K562 (cell line): ENCODE data around the gene CYTH4. TPM values are rescaled to one million over a fixed set of nuclear protein-coding genes. Genes with fewer than 3 reads are reported as not detected.

ENCODE experiments used
- BRD4 ChIP-seq: fragments of 200-600 bp; sonication (generic); IDR thresholded peaks from 2 replicates; pipeline ENCODE4 v1.6.1; 2017; ENCODE audit warnings: inconsistent platforms
- CTBP1 ChIP-seq: fragments of 450-650 bp; IDR thresholded peaks from 2 replicates; pipeline ENCODE4 v1.6.1; 2016; ENCODE audit warnings: borderline replicate concordance
- ETV5 ChIP-seq: sonication (generic); formaldehyde crosslinking; IDR thresholded peaks from 2 replicates; pipeline ENCODE4 v1.4.0; 2020; ENCODE audit warnings: low read depth, mild to moderate bottlenecking, missing genetic modification reagents
- GATA2 ChIP-seq: sonication (generic); formaldehyde crosslinking; IDR thresholded peaks from 2 replicates; pipeline ENCODE4 v1.4.0; 2020; ENCODE audit warnings: mild to moderate bottlenecking, missing genetic modification reagents
- ILK ChIP-seq: fragments of 450-650 bp; IDR thresholded peaks from 2 replicates; pipeline ENCODE4 v1.6.1; 2016; ENCODE audit warnings: missing genetic modification characterization, low read depth, mild to moderate bottlenecking, missing compliant biosample characterization, moderate library complexity, borderline replicate concordance
- L3MBTL2 ChIP-seq: fragments of 450-650 bp; IDR thresholded peaks from 2 replicates; pipeline ENCODE4 v1.6.1; 2016; ENCODE audit warnings: mild to moderate bottlenecking, moderate library complexity
- MAZ ChIP-seq, 2 experiments: fragments of 450-650 bp in 1 of 2; sonication (generic) in 1 of 2; formaldehyde crosslinking; IDR thresholded peaks in 1 of 2; conservative IDR thresholded peaks in 1 of 2; 2 replicates each; pipeline versions ENCODE4 v1.4.0 to v1.5.0; 2020; ENCODE audit warnings: mild to moderate bottlenecking in 1 of 2, missing genetic modification reagents in 1 of 2
- MTA1 ChIP-seq: fragments of 450-650 bp; IDR thresholded peaks from 2 replicates; pipeline ENCODE4 v1.6.1; 2017; ENCODE audit warnings: borderline replicate concordance
- SMC3 ChIP-seq: conservative IDR thresholded peaks from 2 replicates; pipeline ENCODE4 v1.6.1; 2011; ENCODE audit warnings: low read depth, low read length, improper control_type of control experiment; ENCODE audit not compliant: insufficient read depth
- ZC3H4 ChIP-seq: sonication (generic); formaldehyde crosslinking; IDR thresholded peaks from 2 replicates; pipeline ENCODE4 v1.9.0; 2021; ENCODE audit warnings: missing genetic modification reagents, borderline replicate concordance
- ZNF12 ChIP-seq: sonication (generic); formaldehyde crosslinking; IDR thresholded peaks from 2 replicates; pipeline ENCODE4 v1.4.0; 2020; ENCODE audit warnings: mild to moderate bottlenecking, missing genetic modification reagents
- polyA plus RNA-seq, 8 experiments: library from polyadenylated mRNA; depleted of rRNA in 4 of 8; stranded (reverse) in 5 of 8; unstranded in 3 of 8; fragments of >200 nt; fragmentation: Nextera tagmentation in 2 of 8; fragmentation: Illumina TruSeq in 1 of 8; extraction: Ambion mirVana in 2 of 8; extraction: Trizol in 1 of 8; gene quantifications; 2 replicates each; pipeline versions ENCODE4 v1.2.1 to v1.2.3, GENCODE V29; 2011 to 2014; ENCODE audit warnings: inconsistent platforms in 1 of 8, missing spikeins in 1 of 8
- total RNA-seq, 7 experiments: library from RNA; depleted of rRNA in 6 of 7; stranded (reverse); fragments of >200 nt in 6 of 7; fragmentation: Illumina TruSeq in 2 of 7; extraction: Trizol in 2 of 7; gene quantifications; 2 replicates each; pipeline versions ENCODE4 v1.2.1 to v1.2.3, GENCODE V29; 2011 to 2021; ENCODE audit warnings: low replicate concordance in 1 of 7
- TF ChIP-seq, protein P1 (sequence below): conservative IDR thresholded peaks from 2 replicates; pipeline ENCODE4 v1.6.1; 2011; ENCODE audit warnings: low read depth, mild to moderate bottlenecking, low read length; ENCODE audit not compliant: control insufficient read depth
- TF ChIP-seq, protein P2 (sequence below), 2 experiments: fragments of 450-650 bp; IDR thresholded peaks; 2 replicates each; pipeline ENCODE4 v1.6.1; 2016; ENCODE audit warnings: mild to moderate bottlenecking in 2 of 2, borderline replicate concordance in 1 of 2, low read depth in 1 of 2, moderate library complexity in 1 of 2
- TF ChIP-seq, protein P3 (sequence below): sonication (generic); formaldehyde crosslinking; IDR thresholded peaks from 2 replicates; pipeline ENCODE4 v1.8.1; 2022; ENCODE audit warnings: missing genetic modification reagents
- TF ChIP-seq, protein P4 (sequence below): sonication (generic); formaldehyde crosslinking; IDR thresholded peaks from 2 replicates; pipeline ENCODE4 v1.8.0; 2022; ENCODE audit warnings: mild to moderate bottlenecking, missing genetic modification reagents, borderline replicate concordance

Gene CYTH4
- total and polyA plus RNA-seq, 9 of the 15 experiments (the other 6 are each of a cell fraction or from before 2014, with no cell fraction given) = 0.03 to 2.0 (median 0.61) TPM; not detected in 1

DNA sequence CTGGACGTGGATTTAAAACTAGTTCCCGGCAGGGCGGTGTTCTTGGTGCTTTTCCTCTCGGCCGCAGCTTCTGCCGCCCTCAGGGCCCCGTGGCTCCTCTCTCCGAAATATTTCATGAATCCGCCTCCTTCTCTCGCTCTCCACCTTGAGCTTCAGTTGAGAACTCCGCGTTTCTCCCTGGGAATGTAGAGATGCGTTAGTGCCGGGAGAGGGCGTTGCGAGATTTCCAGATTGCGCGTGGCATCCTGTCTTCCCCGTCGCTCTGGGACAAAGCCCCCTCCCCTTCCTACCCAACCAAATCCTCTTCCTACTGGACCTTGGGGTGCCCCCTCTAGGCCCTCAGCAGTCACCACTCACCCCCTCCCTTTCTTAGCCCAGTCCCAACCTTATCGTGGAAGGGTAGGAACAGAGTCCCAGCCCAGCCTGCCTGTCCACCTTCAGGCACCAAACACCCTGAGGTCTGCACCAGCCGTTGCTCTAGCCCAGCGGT lies 22.7 kb upstream of the CYTH4 start (continued):
- TF ChIP-seq, protein P1, sequence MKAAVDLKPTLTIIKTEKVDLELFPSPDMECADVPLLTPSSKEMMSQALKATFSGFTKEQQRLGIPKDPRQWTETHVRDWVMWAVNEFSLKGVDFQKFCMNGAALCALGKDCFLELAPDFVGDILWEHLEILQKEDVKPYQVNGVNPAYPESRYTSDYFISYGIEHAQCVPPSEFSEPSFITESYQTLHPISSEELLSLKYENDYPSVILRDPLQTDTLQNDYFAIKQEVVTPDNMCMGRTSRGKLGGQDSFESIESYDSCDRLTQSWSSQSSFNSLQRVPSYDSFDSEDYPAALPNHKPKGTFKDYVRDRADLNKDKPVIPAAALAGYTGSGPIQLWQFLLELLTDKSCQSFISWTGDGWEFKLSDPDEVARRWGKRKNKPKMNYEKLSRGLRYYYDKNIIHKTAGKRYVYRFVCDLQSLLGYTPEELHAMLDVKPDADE = no peak
- TF ChIP-seq L3MBTL2 (0 out of 2 replicates have a peak, but pooled peaks have one; percentile 11), MAZ (CRISPR knock-in tag; conservative IDR thresholded peaks at IDR 0.05 in 1 of 2, IDR thresholded peaks at IDR 0.05 in 1 of 2) (0 out of 4 replicates have a peak, but pooled peaks of 1 of the 2 experiments have one; percentile 26), CTBP1 (peak; percentile 48; the same call in 1 of the 2 replicates), GATA2 (peak; percentile 74), ILK (no peak), ZNF12 (peak; percentile 96), SMC3 (no peak), ZC3H4 (CRISPR knock-in tag) (no peak), MTA1 (peak; percentile 71; the same call in 1 of the 2 replicates), BRD4 (no peak), ETV5 (CRISPR knock-in tag) (no peak)
- TF ChIP-seq, protein P2, sequence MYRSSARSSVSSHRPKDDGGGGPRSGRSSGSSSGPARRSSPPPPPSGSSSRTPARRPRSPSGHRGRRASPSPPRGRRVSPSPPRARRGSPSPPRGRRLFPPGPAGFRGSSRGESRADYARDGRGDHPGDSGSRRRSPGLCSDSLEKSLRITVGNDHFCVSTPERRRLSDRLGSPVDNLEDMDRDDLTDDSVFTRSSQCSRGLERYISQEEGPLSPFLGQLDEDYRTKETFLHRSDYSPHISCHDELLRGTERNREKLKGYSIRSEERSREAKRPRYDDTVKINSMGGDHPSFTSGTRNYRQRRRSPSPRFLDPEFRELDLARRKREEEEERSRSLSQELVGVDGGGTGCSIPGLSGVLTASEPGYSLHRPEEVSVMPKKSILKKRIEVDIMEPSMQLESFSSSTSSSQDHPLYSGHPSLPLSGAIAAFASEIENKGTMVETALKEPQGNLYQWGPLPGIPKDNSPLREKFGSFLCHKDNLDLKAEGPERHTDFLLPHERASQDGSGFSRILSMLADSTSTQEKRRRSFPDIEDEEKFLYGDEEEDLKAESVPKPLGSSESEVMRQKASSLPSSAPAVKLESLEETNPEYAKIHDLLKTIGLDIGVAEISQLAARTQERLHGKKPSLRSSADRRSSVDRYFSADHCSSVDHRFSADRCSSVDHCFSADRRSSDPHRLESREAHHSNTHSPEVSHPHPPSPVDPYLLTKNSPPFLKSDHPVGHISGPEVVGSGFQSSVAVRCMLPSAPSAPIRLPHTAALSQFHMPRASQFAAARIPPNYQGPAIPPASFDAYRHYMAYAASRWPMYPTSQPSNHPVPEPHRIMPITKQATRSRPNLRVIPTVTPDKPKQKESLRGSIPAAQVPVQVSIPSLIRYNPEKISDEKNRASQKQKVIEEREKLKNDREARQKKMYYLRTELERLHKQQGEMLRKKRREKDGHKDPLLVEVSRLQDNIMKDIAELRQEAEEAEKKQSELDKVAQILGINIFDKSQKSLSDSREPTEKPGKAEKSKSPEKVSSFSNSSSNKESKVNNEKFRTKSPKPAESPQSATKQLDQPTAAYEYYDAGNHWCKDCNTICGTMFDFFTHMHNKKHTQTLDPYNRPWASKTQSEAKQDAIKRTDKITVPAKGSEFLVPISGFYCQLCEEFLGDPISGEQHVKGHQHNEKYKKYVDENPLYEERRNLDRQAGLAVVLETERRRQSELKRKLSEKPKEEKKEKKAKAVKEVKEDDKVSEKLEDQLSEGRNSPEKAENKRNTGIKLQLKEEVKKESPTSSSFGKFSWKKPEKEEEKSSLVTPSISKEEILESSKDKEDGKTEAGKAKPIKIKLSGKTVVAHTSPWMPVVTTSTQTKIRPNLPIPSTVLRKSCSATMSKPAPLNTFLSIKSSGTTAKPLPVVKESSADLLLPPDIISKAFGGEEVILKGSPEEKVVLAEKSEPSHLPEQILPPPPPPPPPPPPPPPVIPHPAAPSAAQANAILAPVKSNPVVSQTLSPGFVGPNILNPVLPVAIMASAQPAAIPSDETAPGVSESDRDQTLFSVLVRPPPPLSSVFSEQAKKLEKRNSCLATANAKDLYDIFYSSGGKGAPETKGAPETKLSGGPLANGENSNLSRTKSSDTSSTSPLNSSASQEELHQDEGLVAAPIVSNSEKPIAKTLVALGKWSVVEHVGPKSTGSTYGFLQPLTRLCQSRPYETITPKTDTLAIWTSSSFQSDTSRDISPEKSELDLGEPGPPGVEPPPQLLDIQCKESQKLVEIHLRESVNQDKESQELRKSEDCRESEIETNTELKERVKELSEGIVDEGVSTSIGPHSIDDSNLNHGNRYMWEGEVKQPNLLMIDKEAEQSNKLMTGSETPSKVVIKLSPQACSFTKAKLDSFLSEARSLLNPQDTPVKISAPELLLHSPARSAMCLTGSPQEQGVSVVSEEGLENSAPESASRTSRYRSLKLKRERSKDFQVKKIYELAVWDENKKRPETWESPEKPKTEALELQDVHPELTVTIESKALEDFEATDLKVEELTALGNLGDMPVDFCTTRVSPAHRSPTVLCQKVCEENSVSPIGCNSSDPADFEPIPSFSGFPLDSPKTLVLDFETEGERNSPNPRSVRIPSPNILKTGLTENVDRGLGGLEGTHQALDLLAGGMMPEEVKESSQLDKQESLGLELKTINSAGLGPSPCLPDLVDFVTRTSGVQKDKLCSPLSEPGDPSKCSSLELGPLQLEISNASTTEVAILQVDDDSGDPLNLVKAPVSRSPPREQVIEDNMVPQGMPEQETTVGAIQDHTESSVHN (IDR thresholded peaks at IDR 0.05; ENCODE audit: borderline replicate concordance in 1 of 2, low read depth in 1 of 2) = no peak
- TF ChIP-seq, protein P3, sequence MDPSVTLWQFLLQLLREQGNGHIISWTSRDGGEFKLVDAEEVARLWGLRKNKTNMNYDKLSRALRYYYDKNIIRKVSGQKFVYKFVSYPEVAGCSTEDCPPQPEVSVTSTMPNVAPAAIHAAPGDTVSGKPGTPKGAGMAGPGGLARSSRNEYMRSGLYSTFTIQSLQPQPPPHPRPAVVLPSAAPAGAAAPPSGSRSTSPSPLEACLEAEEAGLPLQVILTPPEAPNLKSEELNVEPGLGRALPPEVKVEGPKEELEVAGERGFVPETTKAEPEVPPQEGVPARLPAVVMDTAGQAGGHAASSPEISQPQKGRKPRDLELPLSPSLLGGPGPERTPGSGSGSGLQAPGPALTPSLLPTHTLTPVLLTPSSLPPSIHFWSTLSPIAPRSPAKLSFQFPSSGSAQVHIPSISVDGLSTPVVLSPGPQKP (CRISPR knock-in tag) = no peak
- TF ChIP-seq, protein P4, sequence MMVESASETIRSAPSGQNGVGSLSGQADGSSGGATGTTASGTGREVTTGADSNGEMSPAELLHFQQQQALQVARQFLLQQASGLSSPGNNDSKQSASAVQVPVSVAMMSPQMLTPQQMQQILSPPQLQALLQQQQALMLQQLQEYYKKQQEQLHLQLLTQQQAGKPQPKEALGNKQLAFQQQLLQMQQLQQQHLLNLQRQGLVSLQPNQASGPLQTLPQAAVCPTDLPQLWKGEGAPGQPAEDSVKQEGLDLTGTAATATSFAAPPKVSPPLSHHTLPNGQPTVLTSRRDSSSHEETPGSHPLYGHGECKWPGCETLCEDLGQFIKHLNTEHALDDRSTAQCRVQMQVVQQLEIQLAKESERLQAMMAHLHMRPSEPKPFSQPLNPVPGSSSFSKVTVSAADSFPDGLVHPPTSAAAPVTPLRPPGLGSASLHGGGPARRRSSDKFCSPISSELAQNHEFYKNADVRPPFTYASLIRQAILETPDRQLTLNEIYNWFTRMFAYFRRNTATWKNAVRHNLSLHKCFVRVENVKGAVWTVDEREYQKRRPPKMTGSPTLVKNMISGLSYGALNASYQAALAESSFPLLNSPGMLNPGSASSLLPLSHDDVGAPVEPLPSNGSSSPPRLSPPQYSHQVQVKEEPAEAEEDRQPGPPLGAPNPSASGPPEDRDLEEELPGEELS (CRISPR knock-in tag) = no peak
